ENCODE measurements around the gene APAF1. TPM values are rescaled to one million over a fixed set of nuclear protein-coding genes. Genes with fewer than 3 reads are reported as not detected.
"Not testable (repeated sequence)": the region's sequence is repeated elsewhere in the genome, so short reads cannot be mapped to it uniquely, and the experiment has no call there.

APAF1 gene
- total and polyA plus RNA-seq, 4 donors, result 25.7 to 42.8 (median 40.3) TPM

DNA sequence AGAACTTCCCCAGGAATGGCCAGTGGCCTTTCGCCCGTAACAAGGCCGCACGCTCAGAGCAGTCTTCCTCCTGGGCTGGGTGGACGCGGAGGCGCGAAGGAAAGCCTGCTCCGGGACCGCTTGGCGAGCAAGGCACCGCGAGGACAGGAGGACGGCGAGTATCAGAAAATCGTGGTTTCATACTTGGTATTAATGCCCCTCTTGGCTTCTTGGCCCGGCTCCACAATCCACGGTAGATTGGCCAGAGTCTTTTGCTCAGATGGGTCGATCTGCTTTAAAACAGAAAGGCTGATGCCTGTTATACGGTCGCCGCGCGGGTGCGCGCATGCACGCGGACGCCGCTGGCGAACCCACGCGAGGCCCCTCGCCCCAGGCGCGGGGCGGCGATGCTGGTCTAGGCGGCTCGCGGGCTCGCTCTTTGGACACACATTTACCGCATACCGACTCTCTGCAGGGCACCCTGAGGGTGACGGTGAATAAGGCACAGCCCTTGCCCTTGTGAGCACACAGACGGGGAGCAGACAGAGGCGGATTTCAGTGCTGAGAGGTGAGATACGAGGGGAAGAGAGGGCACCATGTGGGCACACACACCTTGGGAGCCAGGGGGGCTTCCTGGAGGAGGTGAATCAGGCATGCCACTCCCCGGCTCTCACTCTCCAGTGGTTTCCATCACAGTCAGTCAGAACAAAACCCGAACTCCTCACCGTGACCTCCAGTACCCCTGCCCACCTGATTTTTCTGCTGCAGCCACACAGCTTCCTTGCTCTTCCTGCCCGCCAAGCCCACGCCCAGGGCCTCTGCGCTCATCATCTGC is 100.7 kb downstream of the APAF1 start:
- peaks cover 19% of the 10 kb centered on the region for H3K4me1 ChIP-seq (ENCODE audit: control insufficient read depth, insufficient read depth, low read length)
- peak in 2 of 6 donors; percentile 65 to 72 for DNase-seq (ENCODE audit: low read depth in 4 of 6, low spot score in 6 of 6)
- peak overlapping the region; percentile 83 for H3K27ac ChIP-seq (ENCODE audit: low read depth, low read length)
- peaks cover 30% of the 10 kb centered on the region for H3K36me3 ChIP-seq (ENCODE audit: control insufficient read depth, insufficient read depth, low read length)
- peak overlapping the region; percentile 39 for H3K4me3 ChIP-seq (ENCODE audit: low read depth, low read length)
- WGBS (ENCODE audit: insufficient coverage), result 28% methylated on average over 51 of the region's 54 CpGs
- H3K27me3 ChIP-seq (ENCODE audit: control insufficient read depth, insufficient read depth, low read length), result peaks cover 5% of the 10 kb centered on the region
- no peaks in the 10 kb centered on the region for H3K9me3 ChIP-seq (ENCODE audit: control insufficient read depth, insufficient read depth, low read length)

DNA sequence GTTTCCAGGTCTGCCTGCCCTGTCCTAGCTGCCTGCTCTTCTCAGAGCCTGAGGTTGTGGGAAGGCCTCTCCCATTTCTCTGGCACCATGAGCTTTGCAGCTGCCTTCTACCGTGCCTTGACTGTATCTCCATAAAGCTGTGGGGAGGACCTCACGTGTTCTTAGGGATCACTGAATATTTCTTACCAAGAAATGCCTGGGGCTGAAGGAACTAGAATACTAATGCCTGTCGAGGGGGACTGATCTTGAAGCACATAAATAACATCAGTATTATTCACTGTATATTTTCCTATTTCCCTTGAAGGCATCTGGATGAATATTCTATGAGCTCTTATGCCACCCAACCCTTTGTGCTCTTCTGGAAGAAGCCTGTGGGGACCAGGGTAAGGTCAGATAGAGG is 103.4 kb downstream of the APAF1 start:
- no peak for DNase-seq (ENCODE audit: low read depth in 4 of 6, low spot score in 6 of 6)
- Histone ChIP-seq H3K4me3 (ENCODE audit: low read depth, low read length) (no peak overlapping the region), H3K4me1 (ENCODE audit: control insufficient read depth, insufficient read depth, low read length) (peaks cover 19% of the 10 kb centered on the region), H3K36me3 (ENCODE audit: control insufficient read depth, insufficient read depth, low read length) (peaks cover 40% of the 10 kb centered on the region), H3K27ac (ENCODE audit: low read depth, low read length) (no peak overlapping the region), H3K9me3 (ENCODE audit: control insufficient read depth, insufficient read depth, low read length) (no peaks in the 10 kb centered on the region), H3K27me3 (ENCODE audit: control insufficient read depth, insufficient read depth, low read length) (peaks cover 5% of the 10 kb centered on the region)
- WGBS (ENCODE audit: insufficient coverage), result no CpG with 5 or more reads among the region's 3 CpGs

GRCh38 chr12:98750511-98750910 is 105.4 kb downstream of the APAF1 start:
- 65% methylated on average over 7 of the region's 9 CpGs for WGBS (ENCODE audit: insufficient coverage)
- peaks cover 5% of the 10 kb centered on the region for H3K27me3 ChIP-seq (ENCODE audit: control insufficient read depth, insufficient read depth, low read length)
- no peaks in the 10 kb centered on the region for H3K9me3 ChIP-seq (ENCODE audit: control insufficient read depth, insufficient read depth, low read length)
- DNase-seq (ENCODE audit: low read depth in 4 of 6, low spot score in 6 of 6), result peak in 1 of 6 donors; percentile 90
- peak overlapping the region; percentile 69 for H3K27ac ChIP-seq (ENCODE audit: low read depth, low read length)
- peaks cover 46% of the 10 kb centered on the region for H3K36me3 ChIP-seq (ENCODE audit: control insufficient read depth, insufficient read depth, low read length)
- no peak overlapping the region for H3K4me3 ChIP-seq (ENCODE audit: low read depth, low read length)
- H3K4me1 ChIP-seq (ENCODE audit: control insufficient read depth, insufficient read depth, low read length), result peaks cover 19% of the 10 kb centered on the region

- H3K27ac ChIP-seq (ENCODE audit: low read depth, low read length), result peak overlapping the region; percentile 45
- no peaks in the 10 kb centered on the region for H3K9me3 ChIP-seq (ENCODE audit: control insufficient read depth, insufficient read depth, low read length)
- WGBS (ENCODE audit: insufficient coverage), result 70% methylated on average over 4 of the region's 4 CpGs
- peaks cover 13% of the 10 kb centered on the region for H3K4me1 ChIP-seq (ENCODE audit: control insufficient read depth, insufficient read depth, low read length)
- no peaks in the 10 kb centered on the region for H3K27me3 ChIP-seq (ENCODE audit: control insufficient read depth, insufficient read depth, low read length)
- H3K4me3 ChIP-seq (ENCODE audit: low read depth, low read length), result no peak overlapping the region
- DNase-seq (ENCODE audit: low read depth in 4 of 6, low spot score in 6 of 6), result no peak
- peaks cover 41% of the 10 kb centered on the region for H3K36me3 ChIP-seq (ENCODE audit: control insufficient read depth, insufficient read depth, low read length)
These were observed 106.6 kb downstream of the APAF1 start for GRCh38 chr12:98751580-98752115.

- 50% methylated on average over 3 of the region's 5 CpGs for WGBS (ENCODE audit: insufficient coverage)
- Histone ChIP-seq H3K4me3 (ENCODE audit: low read depth, low read length) (no peak overlapping the region), H3K36me3 (ENCODE audit: control insufficient read depth, insufficient read depth, low read length) (peaks cover 47% of the 10 kb centered on the region), H3K27ac (ENCODE audit: low read depth, low read length) (peak overlapping the region; percentile 69), H3K27me3 (ENCODE audit: control insufficient read depth, insufficient read depth, low read length) (no peaks in the 10 kb centered on the region), H3K4me1 (ENCODE audit: control insufficient read depth, insufficient read depth, low read length) (peaks cover 16% of the 10 kb centered on the region), H3K9me3 (ENCODE audit: control insufficient read depth, insufficient read depth, low read length) (no peaks in the 10 kb centered on the region)
- peak in 1 of 6 donors; percentile 56 for DNase-seq (ENCODE audit: low read depth in 4 of 6, low spot score in 6 of 6)
These were observed 107.6 kb downstream of the APAF1 start for GRCh38 chr12:98752726-98753125.

GRCh38 chr12:98754095-98754494 is 109.0 kb downstream of the APAF1 start:
- Histone ChIP-seq H3K4me1 (ENCODE audit: control insufficient read depth, insufficient read depth, low read length) (peaks cover 16% of the 10 kb centered on the region), H3K27me3 (ENCODE audit: control insufficient read depth, insufficient read depth, low read length) (no peaks in the 10 kb centered on the region), H3K36me3 (ENCODE audit: control insufficient read depth, insufficient read depth, low read length) (peaks cover 45% of the 10 kb centered on the region), H3K9me3 (ENCODE audit: control insufficient read depth, insufficient read depth, low read length) (no peaks in the 10 kb centered on the region), H3K4me3 (ENCODE audit: low read depth, low read length) (no peak overlapping the region), H3K27ac (ENCODE audit: low read depth, low read length) (peak overlapping the region; percentile 40)
- no peak for DNase-seq (ENCODE audit: low read depth in 4 of 6, low spot score in 6 of 6)
- WGBS (ENCODE audit: insufficient coverage), result 52% methylated on average over 4 of the region's 5 CpGs

- not testable (repeated sequence) for DNase-seq (ENCODE audit: low read depth in 4 of 6, low spot score in 6 of 6); H3K4me1 ChIP-seq (ENCODE audit: control insufficient read depth, insufficient read depth, low read length); H3K4me3 ChIP-seq (ENCODE audit: low read depth, low read length); H3K9me3 ChIP-seq (ENCODE audit: control insufficient read depth, insufficient read depth, low read length); H3K27me3 ChIP-seq (ENCODE audit: control insufficient read depth, insufficient read depth, low read length); H3K27ac ChIP-seq (ENCODE audit: low read depth, low read length)
- 100% methylated on average over 2 of the region's 5 CpGs for WGBS (ENCODE audit: insufficient coverage)
- H3K36me3 ChIP-seq (ENCODE audit: control insufficient read depth, insufficient read depth, low read length), result peaks cover 30% of the 10 kb centered on the region
These were observed 110.8 kb downstream of the APAF1 start for GRCh38 chr12:98755855-98756254.

- H3K4me3 ChIP-seq (ENCODE audit: low read depth, low read length), result no peak overlapping the region
- DNase-seq (ENCODE audit: low read depth in 4 of 6, low spot score in 6 of 6), result no peak
- H3K27me3 ChIP-seq (ENCODE audit: control insufficient read depth, insufficient read depth, low read length), result no peaks in the 10 kb centered on the region
- peaks cover 6% of the 10 kb centered on the region for H3K4me1 ChIP-seq (ENCODE audit: control insufficient read depth, insufficient read depth, low read length)
- H3K27ac ChIP-seq (ENCODE audit: low read depth, low read length), result no peak overlapping the region
- H3K36me3 ChIP-seq (ENCODE audit: control insufficient read depth, insufficient read depth, low read length), result peaks cover 27% of the 10 kb centered on the region
- H3K9me3 ChIP-seq (ENCODE audit: control insufficient read depth, insufficient read depth, low read length), result no peaks in the 10 kb centered on the region
- 83% methylated on average over 2 of the region's 4 CpGs for WGBS (ENCODE audit: insufficient coverage)
These were observed 112.4 kb downstream of the APAF1 start for GRCh38 chr12:98757455-98757854.

GRCh38 chr12:98758331-98758730 is 113.2 kb downstream of the APAF1 start:
- no peaks in the 10 kb centered on the region for H3K27me3 ChIP-seq (ENCODE audit: control insufficient read depth, insufficient read depth, low read length)
- H3K4me1 ChIP-seq (ENCODE audit: control insufficient read depth, insufficient read depth, low read length), result peaks cover 6% of the 10 kb centered on the region
- DNase-seq (ENCODE audit: low read depth in 4 of 6, low spot score in 6 of 6), result peak in 1 of 6 donors; percentile 56
- H3K27ac ChIP-seq (ENCODE audit: low read depth, low read length), result peak overlapping the region; percentile 19
- H3K36me3 ChIP-seq (ENCODE audit: control insufficient read depth, insufficient read depth, low read length), result peaks cover 25% of the 10 kb centered on the region
- WGBS (ENCODE audit: insufficient coverage), result no CpG with 5 or more reads among the region's 3 CpGs
- no peaks in the 10 kb centered on the region for H3K9me3 ChIP-seq (ENCODE audit: control insufficient read depth, insufficient read depth, low read length)
- H3K4me3 ChIP-seq (ENCODE audit: low read depth, low read length), result no peak overlapping the region

DNA sequence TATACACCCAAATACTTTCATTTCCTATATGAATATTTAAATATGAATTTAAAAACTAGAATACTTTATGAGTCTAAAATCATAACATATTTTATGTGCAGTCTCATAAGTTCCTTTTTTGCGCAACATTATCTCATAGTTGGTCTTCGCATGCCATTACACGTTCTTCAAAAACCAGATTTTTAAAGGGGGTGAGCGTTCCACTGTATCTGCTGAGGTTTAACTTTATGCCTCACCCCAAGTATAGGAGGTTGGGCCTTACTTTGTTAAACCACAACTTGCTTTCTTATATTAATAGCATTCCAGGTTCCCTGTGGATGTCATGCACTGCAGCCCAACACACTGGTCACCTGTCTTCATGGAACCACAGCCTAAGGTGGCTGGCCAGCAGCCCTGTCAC is 118.6 kb downstream of the APAF1 start:
- Histone ChIP-seq H3K27ac (ENCODE audit: low read depth, low read length) (no peak overlapping the region), H3K9me3 (ENCODE audit: control insufficient read depth, insufficient read depth, low read length) (no peaks in the 10 kb centered on the region), H3K27me3 (ENCODE audit: control insufficient read depth, insufficient read depth, low read length) (no peaks in the 10 kb centered on the region), H3K36me3 (ENCODE audit: control insufficient read depth, insufficient read depth, low read length) (peaks cover 17% of the 10 kb centered on the region), H3K4me3 (ENCODE audit: low read depth, low read length) (no peak overlapping the region), H3K4me1 (ENCODE audit: control insufficient read depth, insufficient read depth, low read length) (no peaks in the 10 kb centered on the region)
- WGBS (ENCODE audit: insufficient coverage), result 100% methylated on average over 1 of the region's 4 CpGs
- no peak for DNase-seq (ENCODE audit: low read depth in 4 of 6, low spot score in 6 of 6)

All from spinal cord (tissue), 10 donors.